Right lobe of liver (tissue), 4 donors: ENCODE results near the gene CAVIN2.

Experiments used
- CTCF ChIP-seq, 4 donors: fragments of 200-600 bp in 3 of 4; fragments of 450-650 bp in 1 of 4; IDR thresholded peaks; one replicate each; pipeline versions ENCODE4 v1.5.1 to v1.8.0; 2016 to 2022; ENCODE audit warnings: antibody characterized with exemption in 4 of 4, mild to moderate bottlenecking in 2 of 4
- POLR2A ChIP-seq: fragments of 450-650 bp; IDR thresholded peaks from one replicate; pipeline ENCODE4 v1.6.1; 2017; ENCODE audit warnings: antibody characterized with exemption, mild to moderate bottlenecking
- donor health status: DM: no; HTN: no; CAD: no.
- donor health status: DM: no; HTN: no; CAD: no.
- donor health status: DM: no; HTN: yes; CAD: no.

GRCh38 chr2:191832668-191833067 is 14.2 kb downstream of the CAVIN2 start:
- TF ChIP-seq CTCF (IDR thresholded peaks at IDR 0.05) (no peak), POLR2A (no peak)
